Measurements from ENCODE around the gene CRYL1. TPM values are rescaled to one million over a fixed set of nuclear protein-coding genes. Genes with fewer than 3 reads are reported as not detected.

CRYL1 gene
- polyA plus RNA-seq, 1 donor = 24.1 TPM

GRCh38 chr13:20363603-20364002, 162.1 kb downstream of the CRYL1 start:
- DNase-seq = no peak

- no peak for DNase-seq
Measured at GRCh38 chr13:20363172-20363571, 162.5 kb downstream of the CRYL1 start.

- DNase-seq = no peak
Measured at GRCh38 chr13:20362484-20363041, 163.1 kb downstream of the CRYL1 start.

- no peak for DNase-seq
Measured at GRCh38 chr13:20360835-20361412, 164.7 kb downstream of the CRYL1 start.

- DNase-seq = no peak
Measured at GRCh38 chr13:20360041-20360491, 165.6 kb downstream of the CRYL1 start.

GRCh38 chr13:20359335-20359734, 166.3 kb downstream of the CRYL1 start:
- DNase-seq = no peak

GRCh38 chr13:20358022-20358421, 167.6 kb downstream of the CRYL1 start:
- DNase-seq = no peak

- DNase-seq = no peak
Measured at GRCh38 chr13:20356444-20356843, 169.2 kb downstream of the CRYL1 start.

GRCh38 chr13:20354722-20355121, 170.9 kb downstream of the CRYL1 start:
- no peak for DNase-seq

- no peak for DNase-seq
Measured at GRCh38 chr13:20353973-20354372, 171.7 kb downstream of the CRYL1 start.

Other genes with a start within 250 kb of the CRYL1 start
- 14.1 TPM for gene IFT88, start 41.3 kb upstream of the CRYL1 start, polyA plus RNA-seq (ENCODE audit: insufficient read length)
- gene IL17D, start 177.8 kb upstream of the CRYL1 start, polyA plus RNA-seq (ENCODE audit: insufficient read length) = 18.2 TPM
- gene EEF1AKMT1, start 248.1 kb upstream of the CRYL1 start, polyA plus RNA-seq (ENCODE audit: insufficient read length) = 10.3 TPM

Measured in hindlimb muscle (tissue), 1 donor.